ENCODE data around the gene MRPS18A.

The MRPS18A gene

DNA sequence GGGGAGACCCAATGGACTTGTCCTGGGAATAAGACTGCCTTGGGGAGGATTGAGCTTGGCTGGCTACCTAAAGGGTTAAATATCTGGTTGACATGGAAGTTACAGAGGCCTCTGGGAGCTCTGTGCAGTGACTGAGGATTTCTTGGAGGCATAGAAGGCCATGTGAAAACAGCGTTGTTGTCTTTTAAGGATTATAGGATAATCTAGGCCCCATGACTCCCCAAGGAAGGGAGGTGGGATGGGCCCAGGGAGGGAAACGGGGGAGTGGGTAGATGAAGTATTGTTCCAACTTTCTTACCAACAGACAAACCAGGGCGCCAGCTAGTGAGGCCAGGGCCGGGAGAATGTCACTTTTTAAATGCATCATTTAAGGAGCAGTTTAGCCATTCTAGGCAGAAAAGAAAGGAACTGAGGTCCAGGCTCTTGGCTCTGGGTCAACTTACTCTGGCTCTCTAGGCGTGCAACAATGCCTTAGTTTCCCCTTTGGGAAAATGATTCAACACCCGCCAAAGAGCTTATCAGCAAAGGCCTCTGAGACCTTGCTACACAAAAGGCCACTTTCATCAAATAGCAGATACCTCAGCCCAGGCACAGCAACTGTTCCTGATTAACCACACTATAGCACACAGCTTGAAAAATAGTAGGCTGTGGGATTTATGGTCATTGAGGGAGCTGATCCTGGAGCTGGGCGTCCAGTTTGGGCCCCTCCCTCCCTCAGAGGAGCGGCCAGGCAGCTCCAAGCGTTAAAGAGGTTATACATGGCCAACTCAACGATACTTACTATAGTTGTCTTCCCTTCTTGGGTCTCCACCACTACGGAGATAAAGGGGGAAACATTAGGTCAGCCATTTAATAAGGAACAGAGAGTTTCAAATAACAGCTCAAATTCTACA, 7.0 kb downstream of the MRPS18A start:
- no peak overlapping the region for H3K4me3 ChIP-seq (ENCODE audit: low read depth, low read length)
- no peak for DNase-seq (ENCODE audit: low read depth)
- TF ChIP-seq, protein P1, sequence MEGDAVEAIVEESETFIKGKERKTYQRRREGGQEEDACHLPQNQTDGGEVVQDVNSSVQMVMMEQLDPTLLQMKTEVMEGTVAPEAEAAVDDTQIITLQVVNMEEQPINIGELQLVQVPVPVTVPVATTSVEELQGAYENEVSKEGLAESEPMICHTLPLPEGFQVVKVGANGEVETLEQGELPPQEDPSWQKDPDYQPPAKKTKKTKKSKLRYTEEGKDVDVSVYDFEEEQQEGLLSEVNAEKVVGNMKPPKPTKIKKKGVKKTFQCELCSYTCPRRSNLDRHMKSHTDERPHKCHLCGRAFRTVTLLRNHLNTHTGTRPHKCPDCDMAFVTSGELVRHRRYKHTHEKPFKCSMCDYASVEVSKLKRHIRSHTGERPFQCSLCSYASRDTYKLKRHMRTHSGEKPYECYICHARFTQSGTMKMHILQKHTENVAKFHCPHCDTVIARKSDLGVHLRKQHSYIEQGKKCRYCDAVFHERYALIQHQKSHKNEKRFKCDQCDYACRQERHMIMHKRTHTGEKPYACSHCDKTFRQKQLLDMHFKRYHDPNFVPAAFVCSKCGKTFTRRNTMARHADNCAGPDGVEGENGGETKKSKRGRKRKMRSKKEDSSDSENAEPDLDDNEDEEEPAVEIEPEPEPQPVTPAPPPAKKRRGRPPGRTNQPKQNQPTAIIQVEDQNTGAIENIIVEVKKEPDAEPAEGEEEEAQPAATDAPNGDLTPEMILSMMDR (IDR thresholded peaks at IDR 0.05; ENCODE audit: low read depth, low read length): no peak
- TF ChIP-seq MYC (IDR thresholded peaks at IDR 0.05; ENCODE audit: low read depth, low read length) (no peak), POLR2A (IDR thresholded peaks at IDR 0.05; ENCODE audit: extremely low read depth, insufficient read length) (no peak)
- TF ChIP-seq, protein P2, sequence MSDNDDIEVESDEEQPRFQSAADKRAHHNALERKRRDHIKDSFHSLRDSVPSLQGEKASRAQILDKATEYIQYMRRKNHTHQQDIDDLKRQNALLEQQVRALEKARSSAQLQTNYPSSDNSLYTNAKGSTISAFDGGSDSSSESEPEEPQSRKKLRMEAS (IDR thresholded peaks at IDR 0.05; ENCODE audit: low read depth, low read length): no peak

DNA sequence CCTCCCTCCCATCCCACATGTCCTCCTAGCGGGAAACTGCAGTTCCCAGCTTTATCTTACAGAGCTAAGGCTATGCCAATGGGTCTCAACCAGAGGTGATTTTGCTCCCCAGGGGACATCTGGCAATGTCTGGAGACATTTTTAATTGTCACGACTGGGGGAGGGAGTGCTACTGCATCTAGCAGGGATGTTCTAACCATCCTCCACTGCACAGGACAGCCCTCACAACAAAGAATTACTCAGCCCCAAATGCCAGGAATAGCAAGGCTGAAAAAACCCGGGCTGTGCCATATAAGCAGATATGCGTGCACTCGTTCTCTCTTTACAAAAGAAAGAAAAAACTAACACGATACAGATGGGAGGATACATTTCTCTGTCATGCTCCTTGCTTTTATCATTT, 8.5 kb downstream of the MRPS18A start:
- DNase-seq (ENCODE audit: low read depth): no peak
- TF ChIP-seq, protein P1 (IDR thresholded peaks at IDR 0.05; ENCODE audit: low read depth, low read length): no peak
- no peak for TF ChIP-seq POLR2A (IDR thresholded peaks at IDR 0.05; ENCODE audit: extremely low read depth, insufficient read length)
- no peak for TF ChIP-seq MYC (IDR thresholded peaks at IDR 0.05; ENCODE audit: low read depth, low read length)
- TF ChIP-seq, protein P2 (IDR thresholded peaks at IDR 0.05; ENCODE audit: low read depth, low read length): no peak
- no peak overlapping the region for H3K4me3 ChIP-seq (ENCODE audit: low read depth, low read length)

DNA sequence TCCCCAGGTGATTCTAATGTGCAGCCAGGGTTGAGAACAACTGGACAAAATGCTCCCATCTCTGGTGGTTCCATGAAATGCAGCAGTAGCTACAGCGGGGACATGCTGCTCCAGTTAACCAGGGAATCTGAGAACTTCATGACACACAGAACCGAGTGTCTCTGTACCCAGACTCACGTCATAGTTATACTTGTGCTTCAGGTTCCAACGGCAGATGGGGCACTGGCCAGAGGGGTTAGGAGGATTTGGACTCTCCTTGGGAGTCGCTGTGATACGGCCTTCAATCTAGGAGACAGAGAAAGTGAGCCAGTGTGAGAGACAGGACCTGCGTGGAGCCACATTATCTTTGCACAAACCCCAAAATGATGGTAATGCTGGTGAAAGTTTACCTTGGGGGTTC, 9.2 kb downstream of the MRPS18A start:
- DNase-seq (ENCODE audit: low read depth): no peak
- TF ChIP-seq, protein P2 (IDR thresholded peaks at IDR 0.05; ENCODE audit: low read depth, low read length): no peak
- TF ChIP-seq POLR2A (IDR thresholded peaks at IDR 0.05; ENCODE audit: extremely low read depth, insufficient read length) (no peak), MYC (IDR thresholded peaks at IDR 0.05; ENCODE audit: low read depth, low read length) (no peak)
- TF ChIP-seq, protein P1 (IDR thresholded peaks at IDR 0.05; ENCODE audit: low read depth, low read length): no peak
- H3K4me3 ChIP-seq (ENCODE audit: low read depth, low read length): no peak overlapping the region

DNA sequence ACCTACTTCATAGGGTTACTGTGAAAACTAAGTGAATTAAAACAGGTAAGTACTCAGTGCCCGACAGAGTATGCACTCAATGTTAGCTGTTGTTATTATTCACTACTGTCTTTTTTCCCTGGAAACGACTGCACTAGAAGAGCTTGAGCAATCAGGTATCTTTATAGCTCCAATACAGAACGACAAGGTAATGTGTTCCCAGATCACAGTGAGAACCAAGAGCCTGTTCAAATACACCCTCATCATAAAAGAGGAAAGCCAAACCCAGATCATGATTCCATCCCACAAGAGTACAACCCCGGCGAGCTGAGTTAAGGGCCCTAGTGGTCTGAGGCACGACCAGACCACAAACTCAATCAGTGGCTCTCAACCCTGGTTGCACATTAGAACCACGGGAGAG, 9.8 kb downstream of the MRPS18A start:
- DNase-seq (ENCODE audit: low read depth): no peak
- no peak overlapping the region for H3K4me3 ChIP-seq (ENCODE audit: low read depth, low read length)
- TF ChIP-seq, protein P1 (IDR thresholded peaks at IDR 0.05; ENCODE audit: low read depth, low read length): no peak
- TF ChIP-seq MYC (IDR thresholded peaks at IDR 0.05; ENCODE audit: low read depth, low read length): no peak
- no peak for TF ChIP-seq POLR2A (IDR thresholded peaks at IDR 0.05; ENCODE audit: extremely low read depth, insufficient read length)
- TF ChIP-seq, protein P2 (IDR thresholded peaks at IDR 0.05; ENCODE audit: low read depth, low read length): no peak

DNA sequence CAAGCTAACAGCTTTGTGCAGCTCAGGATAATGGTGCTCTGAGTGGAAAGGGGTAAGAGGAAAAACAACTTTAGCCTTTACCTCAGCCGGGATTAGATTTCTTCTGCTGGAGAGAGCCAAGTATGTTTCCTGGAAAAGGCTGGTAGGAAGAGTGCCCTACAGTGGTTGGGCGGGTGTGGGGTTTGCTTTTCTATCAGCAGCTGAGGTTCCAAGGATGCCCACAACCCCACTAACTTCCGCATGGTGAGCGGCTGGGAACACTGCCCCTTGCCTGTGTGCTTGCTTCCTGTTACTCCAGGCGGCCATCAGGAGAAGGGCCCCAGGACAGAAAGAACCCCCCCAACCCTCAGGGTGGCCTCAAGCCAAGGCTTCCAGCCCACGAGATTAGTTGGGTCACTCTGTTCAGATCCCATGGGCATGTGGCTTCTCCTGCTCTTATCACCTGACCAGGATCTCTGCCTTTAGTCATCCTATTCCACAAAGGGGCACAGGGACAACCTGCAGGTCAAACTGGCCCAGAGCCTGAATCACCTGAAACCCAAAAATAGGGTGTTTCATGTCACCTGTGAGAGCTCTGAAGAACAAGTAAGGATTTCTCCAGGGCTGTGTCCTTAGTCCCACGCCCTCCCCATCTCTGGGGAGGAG, 10.5 kb downstream of the MRPS18A start:
- DNase-seq (ENCODE audit: low read depth): no peak
- TF ChIP-seq, protein P2 (IDR thresholded peaks at IDR 0.05; ENCODE audit: low read depth, low read length): no peak
- TF ChIP-seq MYC (IDR thresholded peaks at IDR 0.05; ENCODE audit: low read depth, low read length): no peak
- TF ChIP-seq, protein P1 (IDR thresholded peaks at IDR 0.05; ENCODE audit: low read depth, low read length): no peak
- no peak for TF ChIP-seq POLR2A (IDR thresholded peaks at IDR 0.05; ENCODE audit: extremely low read depth, insufficient read length)

More for the DNA sequence above, 10.5 kb downstream of the MRPS18A start:
- H3K4me3 ChIP-seq (ENCODE audit: low read depth, low read length): no peak overlapping the region
